ENCODE measurements around the gene EPN3. TPM values are rescaled to one million over a fixed set of nuclear protein-coding genes. Genes with fewer than 3 reads are reported as not detected.

EPN3 gene
- total RNA-seq, 4 donors from 2014 or later: not detected

GRCh38 chr17:50579399-50579798, 46.9 kb downstream of the EPN3 start:
- Histone ChIP-seq H3K9me3 (no peaks in the 10 kb centered on the region), H3K4me3 (no peak overlapping the region), H3K27me3 (peaks cover 0 to 16% (median 0%) of the 10 kb centered on the region in 4 donors), H3K27ac (replicated peaks in 1 of 4) (no peak overlapping the region), H3K36me3 (no peaks in the 10 kb centered on the region), H3K4me1 (no peaks in the 10 kb centered on the region)
- WGBS: 92% methylated on average over 6 of the region's 7 CpGs
- TF ChIP-seq POLR2A (IDR thresholded peaks at IDR 0.05; ENCODE audit: low read depth): no peak
- no peak for TF ChIP-seq CTCF (IDR thresholded peaks at IDR 0.05)
- TF ChIP-seq EP300 (IDR thresholded peaks at IDR 0.05): no peak
- TF ChIP-seq POLR2AphosphoS5 (IDR thresholded peaks at IDR 0.05): no peak
- intact Hi-C loops (cut with DNase I): no loop called here
- no peak for DNase-seq (ENCODE audit: extremely low spot score)

GRCh38 chr17:50580646-50581045, 48.1 kb downstream of the EPN3 start:
- DNase-seq (ENCODE audit: extremely low spot score): no peak
- H3K4me1 ChIP-seq: no peaks in the 10 kb centered on the region
- H3K9me3 ChIP-seq: no peaks in the 10 kb centered on the region
- 94% methylated on average over 6 of the region's 9 CpGs for WGBS
- H3K27ac ChIP-seq (replicated peaks in 1 of 4): no peak overlapping the region
- peaks cover 0 to 16% (median 0%) of the 10 kb centered on the region in 4 donors for H3K27me3 ChIP-seq
- TF ChIP-seq EP300 (IDR thresholded peaks at IDR 0.05): no peak
- TF ChIP-seq POLR2AphosphoS5 (IDR thresholded peaks at IDR 0.05): no peak
- TF ChIP-seq CTCF (IDR thresholded peaks at IDR 0.05): no peak
- H3K4me3 ChIP-seq: no peak overlapping the region
- intact Hi-C loops (cut with DNase I): no loop called here
- no peaks in the 10 kb centered on the region for H3K36me3 ChIP-seq

- Histone ChIP-seq H3K36me3 (no peaks in the 10 kb centered on the region), H3K27ac (replicated peaks in 1 of 4) (no peak overlapping the region), H3K9me3 (no peaks in the 10 kb centered on the region), H3K4me3 (no peak overlapping the region), H3K27me3 (peaks cover 0 to 16% (median 0%) of the 10 kb centered on the region in 4 donors), H3K4me1 (no peaks in the 10 kb centered on the region)
- no peak for DNase-seq (ENCODE audit: extremely low spot score)
- intact Hi-C loops (cut with DNase I): no loop called here
- 98% methylated on average over 12 of the region's 12 CpGs for WGBS
- TF ChIP-seq EP300 (IDR thresholded peaks at IDR 0.05): no peak
- no peak for TF ChIP-seq CTCF (IDR thresholded peaks at IDR 0.05)
- TF ChIP-seq POLR2AphosphoS5 (IDR thresholded peaks at IDR 0.05): no peak
- TF ChIP-seq POLR2A (IDR thresholded peaks at IDR 0.05; ENCODE audit: low read depth): no peak
Observed at GRCh38 chr17:50581316-50581715, 48.8 kb downstream of the EPN3 start.

- peaks cover 0 to 16% (median 0%) of the 10 kb centered on the region in 4 donors for H3K27me3 ChIP-seq
- DNase-seq (ENCODE audit: extremely low spot score): no peak
- no peaks in the 10 kb centered on the region for H3K9me3 ChIP-seq
- H3K36me3 ChIP-seq: no peaks in the 10 kb centered on the region
- H3K4me3 ChIP-seq: no peak overlapping the region
- H3K4me1 ChIP-seq: no peaks in the 10 kb centered on the region
- WGBS: 85% methylated on average over 2 of the region's 2 CpGs
- no peak for TF ChIP-seq CTCF (IDR thresholded peaks at IDR 0.05)
- TF ChIP-seq POLR2AphosphoS5 (IDR thresholded peaks at IDR 0.05): no peak
- no peak for TF ChIP-seq POLR2A (IDR thresholded peaks at IDR 0.05; ENCODE audit: low read depth)
- no peak for TF ChIP-seq EP300 (IDR thresholded peaks at IDR 0.05)
- intact Hi-C loops (cut with DNase I): no loop called here
- no peak overlapping the region for H3K27ac ChIP-seq (replicated peaks in 1 of 4)
Observed at GRCh38 chr17:50582741-50583140, 50.2 kb downstream of the EPN3 start.

- 77% methylated on average over 7 of the region's 7 CpGs for WGBS
- no peak overlapping the region for H3K4me3 ChIP-seq
- no peak for TF ChIP-seq POLR2A (IDR thresholded peaks at IDR 0.05; ENCODE audit: low read depth)
- TF ChIP-seq POLR2AphosphoS5 (IDR thresholded peaks at IDR 0.05): no peak
- no peak for TF ChIP-seq EP300 (IDR thresholded peaks at IDR 0.05)
- no peak for TF ChIP-seq CTCF (IDR thresholded peaks at IDR 0.05)
Observed at GRCh38 chr17:50583641-50584040, 51.1 kb downstream of the EPN3 start.

More at GRCh38 chr17:50583641-50584040, 51.1 kb downstream of the EPN3 start:
- Histone ChIP-seq H3K36me3 (no peaks in the 10 kb centered on the region), H3K4me1 (peaks cover 3 to 7% (median 5%) of the 10 kb centered on the region in 4 donors), H3K27ac (replicated peaks in 1 of 4) (no peak overlapping the region), H3K27me3 (peaks cover 0 to 8% (median 0%) of the 10 kb centered on the region in 4 donors), H3K9me3 (no peaks in the 10 kb centered on the region)
- no peak for DNase-seq (ENCODE audit: extremely low spot score)
- intact Hi-C loops (cut with DNase I): no loop called here
